ENCODE data around the gene ZNF48.

DNA sequence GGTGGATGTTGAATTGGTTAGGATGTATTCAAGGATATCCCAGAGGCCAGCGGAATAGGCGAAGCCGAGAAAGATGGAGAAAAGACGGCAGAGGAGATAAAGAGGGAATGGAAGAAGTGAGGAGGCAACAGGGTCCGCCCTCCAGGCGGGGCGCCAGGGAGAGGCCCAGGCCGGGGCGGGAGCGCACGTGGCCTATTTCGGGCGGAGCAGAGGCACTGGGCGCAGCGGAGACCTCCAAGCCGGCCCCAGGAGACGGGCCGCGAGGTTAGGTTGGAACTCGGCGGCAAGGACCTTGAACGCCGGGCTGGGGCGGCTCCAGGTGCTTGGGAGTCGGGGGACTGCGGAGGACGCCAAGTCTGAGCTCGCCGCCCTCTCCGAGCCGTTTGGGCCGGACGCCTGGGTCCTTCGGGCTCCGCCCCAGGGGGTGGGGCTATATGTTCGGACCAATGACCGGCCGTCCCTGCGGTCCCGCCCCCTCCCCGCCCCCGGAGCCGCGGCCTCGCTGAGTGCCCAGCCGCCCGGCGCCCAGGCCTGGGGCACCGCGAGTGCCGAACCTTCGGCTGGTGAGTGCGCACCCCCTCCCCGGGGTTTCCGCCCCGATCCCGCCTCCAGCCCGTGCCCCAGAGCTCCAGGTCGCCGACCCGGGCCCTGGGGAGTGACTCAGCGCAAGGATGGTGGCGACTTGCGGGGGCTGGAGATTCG is 12.0 kb downstream of the ZNF48 start, which contains the start of gene ZNF771:
- TF ChIP-seq POLR2AphosphoS5 (IDR thresholded peaks at IDR 0.05; ENCODE audit: borderline replicate concordance, low read depth, low read length) (peak; percentile 81), EZH2 (IDR thresholded peaks at IDR 0.05) (no peak), FOXP2 (optimal IDR thresholded peaks at IDR 0.05; ENCODE audit: control extremely low read depth, extremely low read length, insufficient read depth) (no peak)
